SK-N-MC (cell line): Measurements from ENCODE around the gene TMEM245.

ENCODE experiments used
- EZH2 ChIP-seq: fragments of 200-600 bp; sonication (generic); IDR thresholded peaks from one replicate; pipeline ENCODE4 v1.6.1; 2017; ENCODE audit warnings: antibody characterized with exemption
- POLR2AphosphoS5 ChIP-seq: IDR thresholded peaks from 2 replicates; pipeline ENCODE4 v1.6.1; 2012; ENCODE audit warnings: mild to moderate bottlenecking, low read depth, low read length, borderline replicate concordance

- TF ChIP-seq EZH2 (no peak), POLR2AphosphoS5 (no peak)
These were observed 12.8 kb upstream of the TMEM245 start for GRCh38 chr9:109132567-109133021.
